HFFc6 (cell line): ENCODE results near the gene DYNAP. TPM values are rescaled to one million over a fixed set of nuclear protein-coding genes. Genes with fewer than 3 reads are reported as not detected.

Experiments used
- DNase-seq: peaks from one replicate; pipeline ENCODE4 v3.0.0-alpha.2; 2018
- H3K27ac Mint-ChIP-seq: 2 replicates; pipeline ENCODE4 v1.8.0; 2020; ENCODE audit warnings: mild to moderate bottlenecking, mixed read lengths
- H3K27me3 Mint-ChIP-seq: 2 replicates; pipeline ENCODE4 v1.8.0; 2021; ENCODE audit warnings: mild to moderate bottlenecking, moderate library complexity, mixed read lengths; ENCODE audit not compliant: insufficient read depth
- H3K36me3 Mint-ChIP-seq: 2 replicates; pipeline ENCODE4 v1.8.0; 2021; ENCODE audit warnings: low read depth, mixed read lengths
- H3K4me1 Mint-ChIP-seq: 2 replicates; pipeline ENCODE4 v1.8.0; 2020; ENCODE audit warnings: low read depth, mixed read lengths
- H3K4me3 Mint-ChIP-seq: 2 replicates; pipeline ENCODE4 v1.8.0; 2020; ENCODE audit warnings: mild to moderate bottlenecking, moderate library complexity, mixed read lengths
- H3K9me3 Mint-ChIP-seq: 2 replicates; pipeline ENCODE4 v1.8.0; 2020; ENCODE audit warnings: mild to moderate bottlenecking, mixed read lengths
- CTCF ChIP-seq: fragments of 200-600 bp; sonication (generic); IDR thresholded peaks from 2 replicates; pipeline ENCODE4 v1.5.0; 2021; ENCODE audit warnings: antibody characterized with exemption, mild to moderate bottlenecking
- total RNA-seq, 6 experiments: library from RNA; stranded (reverse); fragmentation: NEBNext Ultra II Directional; extraction: Animal tissue kit (Norgen Biotek cat#: 25700); gene quantifications; 2 replicates in 1 of 6; 3 replicates in 5 of 6; pipeline ENCODE4 v1.2.3, GENCODE V29; 2021

Gene DYNAP
- total RNA-seq, 6 experiments from 2014 or later, result not detected

- no peaks in the 10 kb centered on the region for H3K9me3 Mint-ChIP-seq
- H3K4me1 Mint-ChIP-seq, result peaks cover 12% of the 10 kb centered on the region
- H3K36me3 Mint-ChIP-seq, result no peaks in the 10 kb centered on the region
- H3K4me3 Mint-ChIP-seq, result no peak overlapping the region
- DNase-seq, result no peak
- peaks cover 5% of the 10 kb centered on the region for H3K27me3 Mint-ChIP-seq
- no peak for TF ChIP-seq CTCF
- H3K27ac Mint-ChIP-seq, result no peak overlapping the region
These were observed 13.2 kb downstream of the DYNAP start for GRCh38 chr18:54604211-54604610.

- H3K4me1 Mint-ChIP-seq, result peaks cover 12% of the 10 kb centered on the region
- no peak overlapping the region for H3K4me3 Mint-ChIP-seq
- peaks cover 7% of the 10 kb centered on the region for H3K27me3 Mint-ChIP-seq
- no peak for TF ChIP-seq CTCF
- no peak overlapping the region for H3K27ac Mint-ChIP-seq
- no peaks in the 10 kb centered on the region for H3K36me3 Mint-ChIP-seq
- DNase-seq, result no peak
- H3K9me3 Mint-ChIP-seq, result no peaks in the 10 kb centered on the region
These were observed 15.8 kb downstream of the DYNAP start for GRCh38 chr18:54606835-54607212.

- Mint-ChIP-seq H3K36me3 (no peaks in the 10 kb centered on the region), H3K4me1 (peaks cover 12% of the 10 kb centered on the region), H3K27me3 (peaks cover 7% of the 10 kb centered on the region), H3K4me3 (peak overlapping the region; percentile 70), H3K27ac (no peak overlapping the region), H3K9me3 (no peaks in the 10 kb centered on the region)
- TF ChIP-seq CTCF, result no peak
- DNase-seq, result no peak
These were observed 16.4 kb downstream of the DYNAP start for GRCh38 chr18:54607213-54608027.

- H3K4me3 Mint-ChIP-seq, result peak overlapping the region; percentile 70
- DNase-seq, result peak; percentile 9
- H3K36me3 Mint-ChIP-seq, result no peaks in the 10 kb centered on the region
These were observed 17.1 kb downstream of the DYNAP start for GRCh38 chr18:54608028-54608642.

GRCh38 chr18:54611816-54612215 is 20.8 kb downstream of the DYNAP start:
- Mint-ChIP-seq H3K36me3 (no peaks in the 10 kb centered on the region), H3K4me1 (peaks cover 12% of the 10 kb centered on the region), H3K4me3 (no peak overlapping the region), H3K27ac (no peak overlapping the region), H3K9me3 (no peaks in the 10 kb centered on the region), H3K27me3 (peaks cover 4% of the 10 kb centered on the region)
- DNase-seq, result no peak
- TF ChIP-seq CTCF, result no peak

More at GRCh38 chr18:54608028-54608642, 17.1 kb downstream of the DYNAP start:
- no peak overlapping the region for H3K27ac Mint-ChIP-seq
- peaks cover 7% of the 10 kb centered on the region for H3K27me3 Mint-ChIP-seq
- no peaks in the 10 kb centered on the region for H3K9me3 Mint-ChIP-seq
- TF ChIP-seq CTCF, result no peak
- H3K4me1 Mint-ChIP-seq, result peaks cover 12% of the 10 kb centered on the region
